GM23248 (cell line): Measurements from ENCODE around the gene IFT122. TPM values are rescaled to one million over a fixed set of nuclear protein-coding genes. Genes with fewer than 3 reads are reported as not detected.
"Not testable (repeated sequence)": the region's sequence is repeated elsewhere in the genome, so short reads cannot be mapped to it uniquely, and the experiment has no call there.

Experiments used
- DNase-seq: peaks from one replicate; pipeline ENCODE4 v3.0.0-alpha.2; 2015
- H2AFZ ChIP-seq: fragments of 200-600 bp; sonication (generic); 2 replicates; pipeline ENCODE4 v1.6.1; 2016; ENCODE audit warnings: antibody characterized with exemption
- H3F3A ChIP-seq: fragments of 200-600 bp; sonication (generic); 2 replicates; pipeline ENCODE4 v1.6.1; 2016; ENCODE audit warnings: mild to moderate bottlenecking, antibody characterized with exemption, mixed run types; ENCODE audit not compliant: insufficient read depth
- H3K27ac ChIP-seq: fragments of 200-600 bp; sonication (generic); 2 replicates; pipeline ENCODE4 v1.5.1; 2016; ENCODE audit warnings: mild to moderate bottlenecking
- H3K27me3 ChIP-seq: fragments of 200-600 bp; sonication (generic); replicated peaks from 2 replicates; pipeline ENCODE4 v1.6.1; 2016; ENCODE audit warnings: mild to moderate bottlenecking; ENCODE audit not compliant: insufficient read depth
- H3K36me3 ChIP-seq: fragments of 200-600 bp; sonication (generic); 2 replicates; pipeline ENCODE4 v1.6.1; 2016; ENCODE audit warnings: low read depth, mild to moderate bottlenecking
- H3K4me1 ChIP-seq: fragments of 200-600 bp; sonication (generic); 2 replicates; pipeline ENCODE4 v1.6.1; 2016; ENCODE audit warnings: mild to moderate bottlenecking; ENCODE audit not compliant: insufficient read depth
- H3K4me2 ChIP-seq: fragments of 200-600 bp; sonication (generic); one replicate; pipeline ENCODE4 v1.6.1; 2016; ENCODE audit warnings: mild to moderate bottlenecking; ENCODE audit not compliant: unreplicated experiment
- H3K4me3 ChIP-seq: fragments of 200-600 bp; sonication (generic); 2 replicates; pipeline ENCODE4 v1.5.1; 2016; ENCODE audit warnings: mild to moderate bottlenecking
- H3K79me2 ChIP-seq: fragments of 200-600 bp; sonication (generic); 2 replicates; pipeline ENCODE4 v1.6.1; 2016; ENCODE audit warnings: mild to moderate bottlenecking; ENCODE audit not compliant: insufficient read depth
- H3K9ac ChIP-seq: fragments of 200-600 bp; sonication (generic); 2 replicates; pipeline ENCODE4 v1.6.1; 2016; ENCODE audit warnings: mild to moderate bottlenecking
- H3K9me2 ChIP-seq: fragments of 200-600 bp; sonication (generic); 2 replicates; pipeline ENCODE4 v1.6.1; 2016; ENCODE audit warnings: mixed run types, mild to moderate bottlenecking, moderate library complexity; ENCODE audit not compliant: insufficient read depth
- H3K9me3 ChIP-seq: fragments of 200-600 bp; sonication (generic); one replicate; pipeline ENCODE4 v1.6.1; 2017; ENCODE audit warnings: low read depth
- H4K20me1 ChIP-seq: fragments of 200-600 bp; sonication (generic); 2 replicates; pipeline ENCODE4 v1.6.0; 2016; ENCODE audit not compliant: insufficient read depth
- EZH2 ChIP-seq: fragments of 200-600 bp; sonication (generic); IDR thresholded peaks from 2 replicates; pipeline ENCODE4 v1.6.1; 2018; ENCODE audit warnings: antibody characterized with exemption, mild to moderate bottlenecking; ENCODE audit not compliant: insufficient read depth, poor library complexity, severe bottlenecking
- EZH2phosphoT487 ChIP-seq: fragments of 200-600 bp; sonication (generic); IDR thresholded peaks from 2 replicates; pipeline ENCODE4 v1.6.1; 2018; ENCODE audit warnings: antibody characterized with exemption, moderate library complexity, mild to moderate bottlenecking, low read depth; ENCODE audit not compliant: insufficient read depth
- WGBS, 2 experiments: methylation state at CpG; one replicate each; pipeline ENCODE4 v1.1.6; 2015 to 2017; ENCODE audit warnings: low lambda C conversion rate in 2 of 2, low coverage in 1 of 2; ENCODE audit errors: missing lambda C conversion rate in 2 of 2; 5-methylcytosine and 5-hydroxymethylcytosine counted together
- in situ Hi-C: fragments of 300-500 bp; cut with MboI; formaldehyde crosslinking; loops from 2 replicates; pipeline ENCODE4 v1.15.0; 2020
- polyA plus RNA-seq: library from polyadenylated mRNA; unstranded; fragments of >200 nt; fragmentation: Nextera tagmentation; extraction: Ambion mirVana; gene quantifications from 2 replicates; pipeline ENCODE4 v1.2.1, GENCODE V29; 2016
- total RNA-seq: library from RNA; depleted of rRNA; stranded (reverse); fragments of >200 nt; shearing (Covaris generic); gene quantifications from 2 replicates; pipeline ENCODE4 v1.2.3, GENCODE V29; 2014

The IFT122 gene
- total and polyA plus RNA-seq, 2 experiments from 2014 or later = 16.1 to 16.3 TPM

GRCh38 chr3:129498603-129499488 is 58.8 kb downstream of the IFT122 start:
- Histone ChIP-seq H3F3A (peaks cover 17% of the 10 kb centered on the region), H3K4me1 (peaks cover 23% of the 10 kb centered on the region)
- H3K27ac ChIP-seq, H4K20me1 ChIP-seq, H3K27me3 ChIP-seq, DNase-seq, H3K4me3 ChIP-seq, H3K79me2 ChIP-seq, H3K9me3 ChIP-seq, H2AFZ ChIP-seq, H3K36me3 ChIP-seq, H3K9ac ChIP-seq, H3K4me2 ChIP-seq, H3K9me2 ChIP-seq: not testable (repeated sequence)
- in situ Hi-C loops = loop anchor here (10.0 to 25.0 kb wide), 2 partner anchors 106 to 313 kb away; partner anchors contain the start of gene PLXND1
- 57 to 64% methylated on average over 8 of the region's 8 CpGs for WGBS, 2 experiments

- H3K4me3 ChIP-seq, H3K9me3 ChIP-seq, H3F3A ChIP-seq, H4K20me1 ChIP-seq, H3K27ac ChIP-seq, H3K36me3 ChIP-seq, H3K4me2 ChIP-seq, H3K79me2 ChIP-seq, H3K9me2 ChIP-seq, DNase-seq, H2AFZ ChIP-seq, H3K27me3 ChIP-seq, H3K9ac ChIP-seq: not testable (repeated sequence)
- H3K4me1 ChIP-seq = peaks cover 18% of the 10 kb centered on the region
- 89 to 95% methylated on average over 12 to 13 of the region's 14 CpGs for WGBS, 2 experiments
- in situ Hi-C loops = loop anchor here (10.0 to 25.0 kb wide), 2 partner anchors 105 to 313 kb away; partner anchors contain the start of gene PLXND1
These were observed 59.7 kb downstream of the IFT122 start for GRCh38 chr3:129499604-129500333.

DNA sequence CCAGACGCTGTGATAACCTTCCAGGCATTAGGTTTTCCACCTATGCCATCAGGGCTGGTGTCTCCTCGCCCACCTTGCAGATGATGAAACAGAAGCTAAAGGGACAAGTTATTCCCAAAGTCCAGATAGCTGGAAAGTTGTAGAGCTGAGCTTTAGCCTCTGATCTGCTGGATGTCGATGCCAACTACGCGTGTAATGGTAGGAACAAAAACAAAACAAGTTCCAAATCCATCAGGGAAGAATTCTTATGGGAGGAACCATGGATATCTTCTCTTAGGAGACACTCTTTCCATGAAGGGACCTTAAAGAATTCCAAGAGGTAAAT is 60.3 kb downstream of the IFT122 start:
- H3F3A ChIP-seq = peaks cover 3% of the 10 kb centered on the region; the same call in 1 of the 2 replicates
- H3K36me3 ChIP-seq = no peaks in the 10 kb centered on the region; the same call in 1 of the 2 replicates
- H3K27ac ChIP-seq = no peak overlapping the region
- no peak overlapping the region for H3K4me2 ChIP-seq
- H3K9me3 ChIP-seq = no peaks in the 10 kb centered on the region
- H3K9ac ChIP-seq = no peak overlapping the region
- 92% methylated on average over 5 of the region's 5 CpGs for WGBS, 2 experiments
- H4K20me1 ChIP-seq = no peaks in the 10 kb centered on the region
- H3K79me2 ChIP-seq = no peaks in the 10 kb centered on the region
- H3K27me3 ChIP-seq = no peaks in the 10 kb centered on the region
- in situ Hi-C loops = no loop called here
- no peak overlapping the region for H3K4me3 ChIP-seq
- TF ChIP-seq EZH2 (no peak), EZH2phosphoT487 (no peak)
- H3K9me2 ChIP-seq = no peaks in the 10 kb centered on the region
- H2AFZ ChIP-seq = no peak overlapping the region
- peaks cover 13% of the 10 kb centered on the region for H3K4me1 ChIP-seq
- no peak for DNase-seq

DNA sequence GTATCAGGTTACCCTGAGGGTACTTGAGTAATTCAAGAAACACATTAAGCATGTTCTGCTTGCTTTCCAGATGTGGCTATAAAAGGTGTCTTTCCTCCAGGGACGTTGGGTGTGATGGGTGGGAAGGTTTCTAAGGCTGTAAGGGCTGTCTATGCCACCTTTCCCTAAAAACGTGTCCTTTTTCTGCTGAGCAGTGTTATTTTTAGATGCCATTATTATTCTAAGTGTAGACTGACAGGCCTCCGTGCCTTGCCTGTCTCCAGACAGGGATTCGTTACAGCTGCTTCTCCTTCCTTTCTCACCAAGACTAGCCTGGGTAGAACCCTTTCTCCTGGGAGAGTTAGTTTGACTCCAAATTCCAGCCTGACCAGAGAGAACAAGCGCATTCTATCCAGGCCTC is 61.6 kb downstream of the IFT122 start:
- Histone ChIP-seq H3K27ac (no peak overlapping the region), H3F3A (no peaks in the 10 kb centered on the region), H4K20me1 (no peaks in the 10 kb centered on the region), H3K4me3 (no peak overlapping the region), H3K9ac (no peak overlapping the region), H3K9me3 (no peaks in the 10 kb centered on the region), H2AFZ (no peak overlapping the region), H3K79me2 (no peaks in the 10 kb centered on the region), H3K9me2 (no peaks in the 10 kb centered on the region), H3K36me3 (no peaks in the 10 kb centered on the region; the same call in 1 of the 2 replicates), H3K27me3 (no peaks in the 10 kb centered on the region), H3K4me2 (no peak overlapping the region), H3K4me1 (peaks cover 8% of the 10 kb centered on the region)
- WGBS, 2 experiments = 93 to 97% methylated on average over 5 of the region's 5 CpGs
- no peak for TF ChIP-seq EZH2
- no peak for TF ChIP-seq EZH2phosphoT487
- in situ Hi-C loops = no loop called here
- no peak for DNase-seq
